ENCODE measurements around the gene ARMC9.
"Not testable (repeated sequence)": the region's sequence is repeated elsewhere in the genome, so short reads cannot be mapped to it uniquely, and the experiment has no call there.

The ARMC9 gene

GRCh38 chr2:231394211-231395141 lies 196.0 kb downstream of the ARMC9 start:
- no peak for DNase-seq
- in situ Hi-C loops (cut with HindIII; ENCODE audit: low pct_ligation_motif_present, low pct_unique_long_range_greater_than_20kb, low sequenced_read_pairs), result no loop called here

GRCh38 chr2:231395188-231396057 lies 197.0 kb downstream of the ARMC9 start, which contains the start of gene B3GNT7:
Gene B3GNT7, plus strand, starts transcription at chr2:231395710. Its CDS starts 94 bp downstream, at chr2:231395804.
- no peak for DNase-seq
- in situ Hi-C loops (cut with HindIII; ENCODE audit: low pct_ligation_motif_present, low pct_unique_long_range_greater_than_20kb, low sequenced_read_pairs), result no loop called here

GRCh38 chr2:231396058-231396821 lies 197.8 kb downstream of the ARMC9 start:
- DNase-seq, result no peak
- in situ Hi-C loops (cut with HindIII; ENCODE audit: low pct_ligation_motif_present, low pct_unique_long_range_greater_than_20kb, low sequenced_read_pairs), result no loop called here

- in situ Hi-C loops (cut with HindIII; ENCODE audit: low pct_ligation_motif_present, low pct_unique_long_range_greater_than_20kb, low sequenced_read_pairs), result no loop called here
- no peak for DNase-seq
These were observed 198.8 kb downstream of the ARMC9 start for GRCh38 chr2:231397011-231397927.

- in situ Hi-C loops (cut with HindIII; ENCODE audit: low pct_ligation_motif_present, low pct_unique_long_range_greater_than_20kb, low sequenced_read_pairs), result no loop called here
- no peak for DNase-seq
These were observed 199.5 kb downstream of the ARMC9 start for GRCh38 chr2:231397928-231398294.

GRCh38 chr2:231398585-231398984 lies 200.2 kb downstream of the ARMC9 start:
- in situ Hi-C loops (cut with HindIII; ENCODE audit: low pct_ligation_motif_present, low pct_unique_long_range_greater_than_20kb, low sequenced_read_pairs), result no loop called here
- no peak for DNase-seq

GRCh38 chr2:231399046-231399852 lies 200.8 kb downstream of the ARMC9 start:
- DNase-seq, result no peak
- in situ Hi-C loops (cut with HindIII; ENCODE audit: low pct_ligation_motif_present, low pct_unique_long_range_greater_than_20kb, low sequenced_read_pairs), result no loop called here

GRCh38 chr2:231399853-231400680 lies 201.6 kb downstream of the ARMC9 start:
- peak; percentile 48 for DNase-seq
- in situ Hi-C loops (cut with HindIII; ENCODE audit: low pct_ligation_motif_present, low pct_unique_long_range_greater_than_20kb, low sequenced_read_pairs), result loop anchor here (25.0 kb wide), 1 partner anchor 188 kb away; no protein-coding TSS in a partner anchor

GRCh38 chr2:231400681-231401080 lies 202.2 kb downstream of the ARMC9 start:
- not testable (repeated sequence) for DNase-seq
- in situ Hi-C loops (cut with HindIII; ENCODE audit: low pct_ligation_motif_present, low pct_unique_long_range_greater_than_20kb, low sequenced_read_pairs), result loop anchor here (25.0 kb wide), 1 partner anchor 188 kb away; no protein-coding TSS in a partner anchor

- in situ Hi-C loops (cut with HindIII; ENCODE audit: low pct_ligation_motif_present, low pct_unique_long_range_greater_than_20kb, low sequenced_read_pairs), result loop anchor here (25.0 kb wide), 1 partner anchor 189 kb away; no protein-coding TSS in a partner anchor
These were observed 202.7 kb downstream of the ARMC9 start for GRCh38 chr2:231401101-231401500.

GRCh38 chr2:231403421-231404182 lies 205.2 kb downstream of the ARMC9 start:
- in situ Hi-C loops (cut with HindIII; ENCODE audit: low pct_ligation_motif_present, low pct_unique_long_range_greater_than_20kb, low sequenced_read_pairs), result loop anchor here (25.0 kb wide), 1 partner anchor 191 kb away; no protein-coding TSS in a partner anchor
- DNase-seq, result peak; percentile 24

More at GRCh38 chr2:231401101-231401500, 202.7 kb downstream of the ARMC9 start:
- not testable (repeated sequence) for DNase-seq

- DNase-seq, result not testable (repeated sequence)
- in situ Hi-C loops (cut with HindIII; ENCODE audit: low pct_ligation_motif_present, low pct_unique_long_range_greater_than_20kb, low sequenced_read_pairs), result loop anchor here (25.0 kb wide), 1 partner anchor 192 kb away; no protein-coding TSS in a partner anchor
These were observed 205.8 kb downstream of the ARMC9 start for GRCh38 chr2:231404183-231404578.

GRCh38 chr2:231405601-231406367 lies 207.4 kb downstream of the ARMC9 start:
- not testable (repeated sequence) for DNase-seq
- in situ Hi-C loops (cut with HindIII; ENCODE audit: low pct_ligation_motif_present, low pct_unique_long_range_greater_than_20kb, low sequenced_read_pairs), result loop anchor here (25.0 kb wide), 1 partner anchor 193 kb away; no protein-coding TSS in a partner anchor

GRCh38 chr2:231407686-231408085 lies 209.3 kb downstream of the ARMC9 start:
- not testable (repeated sequence) for DNase-seq
- in situ Hi-C loops (cut with HindIII; ENCODE audit: low pct_ligation_motif_present, low pct_unique_long_range_greater_than_20kb, low sequenced_read_pairs), result loop anchor here (25.0 kb wide), 1 partner anchor 195 kb away; no protein-coding TSS in a partner anchor

All from ACHN (cell line).